ACC112 (cell line): ENCODE results near the gene DAGLA.
A peak's percentile ranks its signal among the peaks of the same experiment; 100 is the strongest.
"Not testable (repeated sequence)": the region's sequence is repeated elsewhere in the genome, so short reads cannot be mapped to it uniquely, and the experiment has no call there.

ENCODE experiments used
- H2AFZ ChIP-seq: fragments of 200-600 bp; sonication (generic); one replicate; pipeline ENCODE4 v1.6.0; 2017; ENCODE audit warnings: antibody characterized with exemption, low read length; ENCODE audit not compliant: unreplicated experiment
- H3K27ac ChIP-seq: fragments of 200-600 bp; sonication (generic); 2 replicates; pipeline ENCODE4 v1.5.1; 2014; ENCODE audit warnings: low read depth, mild to moderate bottlenecking, antibody characterized with exemption, low read length, moderate library complexity
- H3K27me3 ChIP-seq: fragments of 200-600 bp; sonication (generic); 2 replicates; pipeline ENCODE4 v1.6.1; 2014; ENCODE audit warnings: mild to moderate bottlenecking, antibody characterized with exemption, low read length, moderate library complexity, mixed read lengths; ENCODE audit not compliant: insufficient read depth
- H3K36me3 ChIP-seq: fragments of 200-600 bp; sonication (generic); 2 replicates; pipeline ENCODE4 v1.6.1; 2016; ENCODE audit warnings: mild to moderate bottlenecking, antibody characterized with exemption, low read length, moderate library complexity, mixed read lengths; ENCODE audit not compliant: insufficient read depth
- H3K4me1 ChIP-seq: fragments of 200-600 bp; sonication (generic); one replicate; pipeline ENCODE4 v1.6.1; 2016; ENCODE audit warnings: low read length, mixed read lengths; ENCODE audit not compliant: insufficient read depth, unreplicated experiment, control insufficient read depth
- H3K4me3 ChIP-seq: fragments of 200-600 bp; sonication (generic); 2 replicates; pipeline ENCODE4 v1.5.1; 2014; ENCODE audit warnings: mild to moderate bottlenecking, low read depth, low read length
- H3K79me2 ChIP-seq: fragments of 200-600 bp; sonication (generic); one replicate; pipeline ENCODE4 v1.6.0; 2016; ENCODE audit warnings: low read length; ENCODE audit not compliant: control insufficient read depth, unreplicated experiment, insufficient read depth

DAGLA gene

GRCh38 chr11:61666684-61667297, 13.4 kb upstream of the DAGLA start:
- no peaks in the 10 kb centered on the region for H3K4me1 ChIP-seq
- peaks cover 19% of the 10 kb centered on the region for H3K27me3 ChIP-seq
- H3K79me2 ChIP-seq: no peaks in the 10 kb centered on the region
- H3K36me3 ChIP-seq: no peaks in the 10 kb centered on the region
- no peak overlapping the region for H2AFZ ChIP-seq
- H3K4me3 ChIP-seq: no peak overlapping the region
- H3K27ac ChIP-seq: no peak overlapping the region

GRCh38 chr11:61667684-61668305, 12.4 kb upstream of the DAGLA start:
- Histone ChIP-seq H3K79me2 (no peaks in the 10 kb centered on the region), H3K36me3 (no peaks in the 10 kb centered on the region), H3K27me3 (peaks cover 23% of the 10 kb centered on the region), H2AFZ (no peak overlapping the region), H3K4me3 (no peak overlapping the region), H3K4me1 (no peaks in the 10 kb centered on the region), H3K27ac (no peak overlapping the region)

GRCh38 chr11:61669417-61669816, 10.8 kb upstream of the DAGLA start:
- Histone ChIP-seq H3K36me3 (no peaks in the 10 kb centered on the region), H3K79me2 (no peaks in the 10 kb centered on the region), H3K4me1 (no peaks in the 10 kb centered on the region), H2AFZ (no peak overlapping the region), H3K27me3 (peaks cover 39% of the 10 kb centered on the region), H3K27ac (no peak overlapping the region), H3K4me3 (no peak overlapping the region)

- Histone ChIP-seq H3K4me1 (no peaks in the 10 kb centered on the region), H3K27me3 (peaks cover 51% of the 10 kb centered on the region), H3K36me3 (no peaks in the 10 kb centered on the region), H2AFZ (no peak overlapping the region), H3K79me2 (no peaks in the 10 kb centered on the region), H3K4me3 (no peak overlapping the region), H3K27ac (no peak overlapping the region)
These were observed 9.6 kb upstream of the DAGLA start for GRCh38 chr11:61670626-61671025.

GRCh38 chr11:61671527-61671926, 8.7 kb upstream of the DAGLA start:
- Histone ChIP-seq H3K4me3 (no peak overlapping the region), H3K79me2 (no peaks in the 10 kb centered on the region), H3K27ac (no peak overlapping the region), H3K36me3 (no peaks in the 10 kb centered on the region), H2AFZ (no peak overlapping the region), H3K27me3 (peaks cover 59% of the 10 kb centered on the region), H3K4me1 (no peaks in the 10 kb centered on the region)

- H3K27me3 ChIP-seq: peaks cover 51% of the 10 kb centered on the region
- not testable (repeated sequence) for H3K27ac ChIP-seq, H3K4me1 ChIP-seq, H3K4me3 ChIP-seq, H3K79me2 ChIP-seq, H3K36me3 ChIP-seq, H2AFZ ChIP-seq
These were observed 6.2 kb upstream of the DAGLA start for GRCh38 chr11:61673946-61674467.

GRCh38 chr11:61675826-61676225, 4.4 kb upstream of the DAGLA start:
- H2AFZ ChIP-seq: no peak overlapping the region
- H3K27ac ChIP-seq: no peak overlapping the region
- no peaks in the 10 kb centered on the region for H3K79me2 ChIP-seq
- H3K4me1 ChIP-seq: peaks cover 3% of the 10 kb centered on the region
- H3K36me3 ChIP-seq: no peaks in the 10 kb centered on the region
- H3K4me3 ChIP-seq: no peak overlapping the region
- H3K27me3 ChIP-seq: peaks cover 47% of the 10 kb centered on the region

- Histone ChIP-seq H3K27me3 (peaks cover 29% of the 10 kb centered on the region), H3K36me3 (no peaks in the 10 kb centered on the region), H2AFZ (no peak overlapping the region), H3K4me1 (peaks cover 15% of the 10 kb centered on the region), H3K27ac (no peak overlapping the region), H3K79me2 (no peaks in the 10 kb centered on the region), H3K4me3 (no peak overlapping the region)
These were observed 895 bp upstream of the DAGLA start for GRCh38 chr11:61679296-61679695.

- Histone ChIP-seq H3K4me3 (peak overlapping the region; percentile 88), H2AFZ (peak overlapping the region; percentile 55), H3K27ac (no peak overlapping the region), H3K79me2 (no peaks in the 10 kb centered on the region), H3K27me3 (peaks cover 14% of the 10 kb centered on the region), H3K4me1 (peaks cover 15% of the 10 kb centered on the region), H3K36me3 (no peaks in the 10 kb centered on the region)
These were observed 531 bp downstream of the DAGLA start for GRCh38 chr11:61680622-61681221.

GRCh38 chr11:61682093-61682732, 2.0 kb downstream of the DAGLA start:
- Histone ChIP-seq H3K27me3 (peaks cover under 1% of the 10 kb centered on the region; the same call in 1 of the 2 replicates), H3K4me1 (peaks cover 15% of the 10 kb centered on the region), H3K79me2 (no peaks in the 10 kb centered on the region), H3K4me3 (0 out of 2 replicates have a peak overlapping the region, but pooled peaks have one; percentile 0), H3K27ac (no peak overlapping the region), H3K36me3 (no peaks in the 10 kb centered on the region), H2AFZ (no peak overlapping the region)
